Kidney (tissue), 14 donors: ENCODE data around the gene SLC22A17. TPM values are rescaled to one million over a fixed set of nuclear protein-coding genes. Genes with fewer than 3 reads are reported as not detected.

Experiments used
- DNase-seq, 5 donors: peaks; one replicate each; pipeline ENCODE4 v3.0.0-alpha.2; 2013 to 2020
- FAIRE-seq: peaks from 2 replicates; lab custom pipeline; 2012; peaks lifted over from hg19 to GRCh38; lab: Jason Lieb, UNC
- H3K27ac ChIP-seq, 2 donors: one replicate each; pipeline ENCODE4 v1.7.0; 2013; ENCODE audit warnings: low read depth in 2 of 2, low read length in 2 of 2, inconsistent platforms in 1 of 2
- H3K27me3 ChIP-seq: one replicate; pipeline ENCODE4 v1.7.1; 2013; ENCODE audit warnings: low read length, inconsistent platforms; ENCODE audit not compliant: control insufficient read depth, insufficient read depth
- H3K36me3 ChIP-seq, 3 donors: one replicate each; pipeline versions ENCODE4 v1.7.0 to v1.7.1; 2013; ENCODE audit warnings: low read length in 3 of 3, control low read depth in 1 of 3, inconsistent platforms in 1 of 3; ENCODE audit not compliant: insufficient read depth in 3 of 3, control insufficient read depth in 2 of 3
- H3K4me1 ChIP-seq, 3 donors: one replicate each; pipeline versions ENCODE4 v1.7.0 to v1.7.1; 2013; ENCODE audit warnings: low read length in 3 of 3, inconsistent platforms in 1 of 3, low read depth in 1 of 3; ENCODE audit not compliant: control insufficient read depth in 2 of 3, insufficient read depth in 2 of 3
- H3K4me3 ChIP-seq, 3 donors: one replicate each; pipeline versions ENCODE4 v1.7.0 to v1.8.1; 2013; ENCODE audit warnings: low read length in 3 of 3, control low read depth in 1 of 3, inconsistent platforms in 1 of 3
- H3K9ac ChIP-seq, 3 donors: one replicate each; pipeline versions ENCODE4 v1.7.0 to v1.7.1; 2013; ENCODE audit warnings: low read length in 3 of 3, control low read depth in 1 of 3, inconsistent platforms in 1 of 3
- H3K9me3 ChIP-seq, 3 donors: one replicate each; pipeline versions ENCODE4 v1.7.0 to v1.7.1; 2013; ENCODE audit warnings: low read length in 3 of 3, control low read depth in 1 of 3, inconsistent platforms in 1 of 3; ENCODE audit not compliant: control insufficient read depth in 2 of 3, insufficient read depth in 1 of 3
- intact Hi-C: fragments of 100-400 bp; cut with DNase I; formaldehyde crosslinking; loops from one replicate; pipeline ENCODE4 v1.11.1; 2022
- polyA plus RNA-seq: library from polyadenylated mRNA; stranded (reverse); fragments of 350-450 nt; fragmentation: Illumina TruSeq; extraction: RNeasy Lipid Tissue Mini Kit (QIAGEN cat#74804); gene quantifications from one replicate; pipeline ENCODE4 v1.2.3, GENCODE V29; 2014; ENCODE audit warnings: low read depth, low replicate concordance; ENCODE audit not compliant: insufficient read depth
- total RNA-seq: library from RNA; stranded (reverse); fragmentation: NEBNext Ultra II Directional; extraction: Animal tissue kit (Norgen Biotek cat#: 25700); gene quantifications from one replicate; pipeline ENCODE4 v1.2.1, GENCODE V29; 2021
- TF ChIP-seq, protein P1 (sequence below): IDR thresholded peaks from 3 replicates; pipeline ENCODE4 v1.5.1; 2012; ENCODE audit warnings: mild to moderate bottlenecking, moderate library complexity, borderline replicate concordance; ENCODE audit not compliant: insufficient read depth; ENCODE audit errors: extremely low read depth
- donor health status: control.
- donor health status: control.
- donor health status: control.
- donor health status: control.
- donor health status: control.
- donor health status: DM: yes; HTN: yes; CAD: no.
- donor health status: Normal renal cell carcinoma (clear cell type).

SLC22A17 gene
- total and polyA plus RNA-seq, 2 donors from 2014 or later = 35.3 to 61.2 TPM

DNA sequence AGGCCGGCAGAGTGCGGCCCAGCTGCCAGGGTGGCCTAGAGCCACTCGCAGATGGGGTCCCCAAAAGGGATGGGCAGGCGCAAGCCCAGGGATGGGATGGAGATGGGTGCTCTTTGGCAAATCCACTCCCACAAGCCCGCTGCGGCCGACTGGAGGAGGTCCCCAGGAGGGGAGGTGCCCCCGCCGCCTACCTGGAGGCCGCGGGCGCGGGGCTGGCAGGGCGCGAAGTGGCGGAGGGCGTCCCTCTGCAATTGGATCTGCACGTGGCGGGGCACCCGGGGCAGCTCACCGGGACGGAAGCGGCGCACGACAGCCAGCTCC lies 50.8 kb downstream of the SLC22A17 start:
- no peaks in the 10 kb centered on the region for H3K9me3 ChIP-seq
- intact Hi-C loops = no loop called here
- peak overlapping the region; percentile 22 to 77 (median 77) for H3K9ac ChIP-seq
- FAIRE-seq = no peak
- no peaks in the 10 kb centered on the region for H3K27me3 ChIP-seq
- no peak for DNase-seq
- TF ChIP-seq, protein P1, sequence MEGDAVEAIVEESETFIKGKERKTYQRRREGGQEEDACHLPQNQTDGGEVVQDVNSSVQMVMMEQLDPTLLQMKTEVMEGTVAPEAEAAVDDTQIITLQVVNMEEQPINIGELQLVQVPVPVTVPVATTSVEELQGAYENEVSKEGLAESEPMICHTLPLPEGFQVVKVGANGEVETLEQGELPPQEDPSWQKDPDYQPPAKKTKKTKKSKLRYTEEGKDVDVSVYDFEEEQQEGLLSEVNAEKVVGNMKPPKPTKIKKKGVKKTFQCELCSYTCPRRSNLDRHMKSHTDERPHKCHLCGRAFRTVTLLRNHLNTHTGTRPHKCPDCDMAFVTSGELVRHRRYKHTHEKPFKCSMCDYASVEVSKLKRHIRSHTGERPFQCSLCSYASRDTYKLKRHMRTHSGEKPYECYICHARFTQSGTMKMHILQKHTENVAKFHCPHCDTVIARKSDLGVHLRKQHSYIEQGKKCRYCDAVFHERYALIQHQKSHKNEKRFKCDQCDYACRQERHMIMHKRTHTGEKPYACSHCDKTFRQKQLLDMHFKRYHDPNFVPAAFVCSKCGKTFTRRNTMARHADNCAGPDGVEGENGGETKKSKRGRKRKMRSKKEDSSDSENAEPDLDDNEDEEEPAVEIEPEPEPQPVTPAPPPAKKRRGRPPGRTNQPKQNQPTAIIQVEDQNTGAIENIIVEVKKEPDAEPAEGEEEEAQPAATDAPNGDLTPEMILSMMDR = no peak
- peak overlapping the region; percentile 92 to 96 for H3K27ac ChIP-seq
- H3K4me3 ChIP-seq = peak overlapping the region; percentile 75 to 91 (median 84)
- peaks cover 3 to 20% (median 15%) of the 10 kb centered on the region in 3 donors for H3K4me1 ChIP-seq
- H3K36me3 ChIP-seq = peaks cover 0 to 3% (median 0%) of the 10 kb centered on the region in 3 donors

DNA sequence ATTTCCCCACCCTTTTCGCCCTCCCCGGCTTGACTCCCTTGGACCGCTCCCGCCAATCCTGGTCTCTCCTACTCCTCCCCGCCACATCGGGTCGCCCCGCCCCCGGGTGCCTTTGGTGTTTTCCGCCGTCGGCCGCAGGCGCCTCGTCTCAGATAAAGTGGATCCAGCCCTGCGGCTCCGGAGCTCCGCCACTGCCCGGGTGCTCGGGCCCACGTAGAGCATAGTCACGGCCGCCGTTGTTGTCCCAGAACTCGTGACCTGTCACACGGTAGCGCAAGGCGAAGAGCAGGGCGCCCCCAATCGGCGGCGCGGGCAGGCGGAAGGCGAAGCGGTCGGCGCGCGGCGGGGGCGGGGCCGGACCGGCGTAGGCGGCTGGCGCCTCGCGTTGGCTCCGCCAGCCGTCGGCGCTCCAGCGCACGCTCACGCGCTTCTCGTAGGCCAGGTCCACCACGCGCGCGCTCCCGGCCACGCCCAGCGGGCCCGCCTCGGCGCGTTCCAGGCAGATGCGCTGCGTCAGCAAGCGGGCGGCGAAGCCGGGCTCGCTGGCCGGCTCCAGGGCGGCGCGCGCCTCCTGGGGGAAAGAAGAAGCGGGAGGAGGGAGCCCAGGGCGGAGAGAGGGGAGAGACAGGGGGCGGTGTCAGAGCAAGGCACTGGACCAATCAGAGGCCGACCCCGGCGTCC lies 51.3 kb downstream of the SLC22A17 start:
- H3K36me3 ChIP-seq = peaks cover 0 to 3% (median 0%) of the 10 kb centered on the region in 3 donors
- peak overlapping the region; percentile 98 for H3K27ac ChIP-seq
- no peaks in the 10 kb centered on the region for H3K9me3 ChIP-seq
- intact Hi-C loops = no loop called here
- H3K4me1 ChIP-seq = peaks cover 3 to 20% (median 15%) of the 10 kb centered on the region in 3 donors
- H3K9ac ChIP-seq = peak overlapping the region; percentile 22 to 77 (median 77)
- TF ChIP-seq, protein P1 = peak; percentile 64
- H3K27me3 ChIP-seq = no peaks in the 10 kb centered on the region
- FAIRE-seq = no peak
- peak overlapping the region; percentile 75 to 91 (median 86) for H3K4me3 ChIP-seq
- DNase-seq = peak; percentile 98 to 100 (median 99)

DNA sequence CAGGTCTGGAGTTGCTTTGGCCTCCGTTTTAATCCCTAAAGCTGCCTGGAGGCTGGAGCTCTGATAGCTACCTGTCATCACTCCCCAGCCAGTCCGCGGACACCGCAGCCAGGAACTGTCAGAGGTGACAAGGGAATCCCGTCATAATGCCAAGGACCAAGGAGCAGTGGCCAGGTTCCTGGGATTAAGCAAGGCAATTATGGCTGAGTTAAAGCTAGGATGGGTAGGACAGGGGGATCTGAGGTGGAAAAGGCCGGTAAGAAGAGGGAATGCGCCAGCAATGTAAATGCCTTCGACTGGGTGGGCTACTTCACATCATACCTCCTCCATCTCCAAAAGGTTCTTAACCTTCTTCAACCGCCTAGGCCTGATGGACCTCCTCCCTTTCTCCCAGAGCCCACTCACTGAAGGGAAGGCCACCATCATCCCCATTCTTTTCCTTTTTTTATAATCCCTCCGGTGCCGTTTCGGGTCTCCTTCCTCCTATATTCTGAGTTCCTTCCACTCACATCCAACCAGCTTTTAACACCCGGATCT lies 51.9 kb downstream of the SLC22A17 start:
- peaks cover 3 to 15% (median 14%) of the 10 kb centered on the region in 3 donors for H3K4me1 ChIP-seq
- no peaks in the 10 kb centered on the region for H3K27me3 ChIP-seq
- intact Hi-C loops = no loop called here
- H3K9ac ChIP-seq = peak overlapping the region; percentile 75 to 99 (median 94)
- H3K27ac ChIP-seq = peak overlapping the region; percentile 94 to 98
- DNase-seq = peak in 2 of 5 donors; percentile 60 to 67
- FAIRE-seq = no peak
- H3K4me3 ChIP-seq = peak overlapping the region; percentile 86 to 91 (median 88)
- TF ChIP-seq, protein P1 = no peak
- peaks cover 0 to 3% (median 0%) of the 10 kb centered on the region in 3 donors for H3K36me3 ChIP-seq
- H3K9me3 ChIP-seq = no peaks in the 10 kb centered on the region
